Measurements from ENCODE around the gene CTSS.

DNA sequence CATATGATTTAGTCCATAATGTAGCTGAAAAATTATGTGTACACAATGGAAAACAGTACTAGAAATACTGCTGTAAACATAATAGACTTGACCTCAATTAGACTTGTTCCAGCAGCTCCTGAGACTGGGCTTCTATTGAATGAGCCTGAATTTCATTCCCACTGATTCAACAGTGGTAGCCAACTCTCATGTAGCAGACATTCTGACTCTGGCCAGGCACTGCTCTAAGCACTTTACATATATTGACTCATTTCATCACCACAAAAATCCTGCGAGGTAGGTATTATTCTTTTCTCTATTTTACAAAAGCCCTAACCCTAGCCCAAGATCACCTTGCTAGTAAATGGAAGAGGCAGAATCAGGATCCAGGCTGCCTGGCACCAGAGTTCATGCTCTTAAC is 12.8 kb upstream of the CTSS start:
- TF ChIP-seq CTCF (IDR thresholded peaks at IDR 0.05) (no peak), POLR2A (IDR thresholded peaks at IDR 0.05) (no peak), EP300 (IDR thresholded peaks at IDR 0.05) (no peak), POLR2AphosphoS5 (IDR thresholded peaks at IDR 0.05) (no peak)
